Loucy (cell line): ENCODE measurements around the gene PGS1.

Experiments
- H2AFZ ChIP-seq: fragments of 200-600 bp; sonication (generic); 2 replicates; pipeline ENCODE4 v1.6.0; 2016; ENCODE audit warnings: antibody characterized with exemption, mild to moderate bottlenecking, low read length, moderate library complexity
- H3F3A ChIP-seq: fragments of 200-600 bp; 2 replicates; pipeline ENCODE4 v1.6.0; 2016; ENCODE audit warnings: antibody characterized with exemption, low read depth, mild to moderate bottlenecking
- H3K27me3 ChIP-seq: fragments of 200-600 bp; sonication (generic); 2 replicates; pipeline ENCODE4 v1.6.1; 2014; ENCODE audit warnings: low read length, mild to moderate bottlenecking; ENCODE audit not compliant: insufficient read depth, poor library complexity, severe bottlenecking
- H3K36me3 ChIP-seq: fragments of 200-600 bp; sonication (generic); 2 replicates; pipeline ENCODE4 v1.6.1; 2016; ENCODE audit warnings: low read length; ENCODE audit not compliant: insufficient read depth
- H3K4me1 ChIP-seq: fragments of 200-600 bp; sonication (generic); 2 replicates; pipeline ENCODE4 v1.5.1; 2014; ENCODE audit warnings: low read length, mild to moderate bottlenecking; ENCODE audit not compliant: insufficient read depth, poor library complexity, severe bottlenecking
- H3K4me2 ChIP-seq: fragments of 200-600 bp; sonication (generic); 2 replicates; pipeline ENCODE4 v1.6.0; 2014; ENCODE audit warnings: antibody characterized with exemption, low read length, low read depth, mild to moderate bottlenecking; ENCODE audit not compliant: poor library complexity, severe bottlenecking
- H3K4me3 ChIP-seq: fragments of 200-600 bp; sonication (generic); 2 replicates; pipeline ENCODE4 v1.5.1; 2014; ENCODE audit warnings: low read length, mild to moderate bottlenecking, mixed read lengths; ENCODE audit not compliant: poor library complexity, severe bottlenecking
- H3K79me2 ChIP-seq: fragments of 200-600 bp; sonication (generic); 2 replicates; pipeline ENCODE4 v1.6.1; 2014; ENCODE audit warnings: low read length; ENCODE audit not compliant: insufficient read depth
- H3K9ac ChIP-seq: fragments of 200-600 bp; sonication (generic); 2 replicates; pipeline ENCODE4 v1.6.0; 2014; ENCODE audit warnings: mild to moderate bottlenecking, low read depth, low read length, moderate library complexity; ENCODE audit not compliant: poor library complexity, severe bottlenecking
- H3K9me2 ChIP-seq: fragments of 200-600 bp; sonication (generic); replicated peaks from 2 replicates; pipeline ENCODE4 v1.6.1; 2016; ENCODE audit warnings: low read depth, low read length, mixed read lengths
- H3K9me3 ChIP-seq: fragments of 200-600 bp; sonication (generic); 2 replicates; pipeline ENCODE4 v1.6.1; 2014; ENCODE audit warnings: mild to moderate bottlenecking, antibody characterized with exemption, low read length, low read depth; ENCODE audit not compliant: insufficient read depth
- H4K20me1 ChIP-seq: fragments of 200-600 bp; sonication (generic); 2 replicates; pipeline ENCODE4 v1.6.0; 2014; ENCODE audit warnings: antibody characterized with exemption, low read length, mild to moderate bottlenecking; ENCODE audit not compliant: insufficient read depth, poor library complexity, severe bottlenecking
- EZH2phosphoT487 ChIP-seq: fragments of 200-600 bp; IDR thresholded peaks from 2 replicates; pipeline ENCODE4 v1.6.1; 2018; ENCODE audit warnings: antibody characterized with exemption, mild to moderate bottlenecking, moderate library complexity, borderline replicate concordance
- TF ChIP-seq, protein P1 (sequence below): fragments of 200-600 bp; sonication (generic); conservative IDR thresholded peaks from 2 replicates; pipeline ENCODE4 v1.5.1; 2014; ENCODE audit warnings: mild to moderate bottlenecking, antibody characterized with exemption, low read length

Gene PGS1

DNA sequence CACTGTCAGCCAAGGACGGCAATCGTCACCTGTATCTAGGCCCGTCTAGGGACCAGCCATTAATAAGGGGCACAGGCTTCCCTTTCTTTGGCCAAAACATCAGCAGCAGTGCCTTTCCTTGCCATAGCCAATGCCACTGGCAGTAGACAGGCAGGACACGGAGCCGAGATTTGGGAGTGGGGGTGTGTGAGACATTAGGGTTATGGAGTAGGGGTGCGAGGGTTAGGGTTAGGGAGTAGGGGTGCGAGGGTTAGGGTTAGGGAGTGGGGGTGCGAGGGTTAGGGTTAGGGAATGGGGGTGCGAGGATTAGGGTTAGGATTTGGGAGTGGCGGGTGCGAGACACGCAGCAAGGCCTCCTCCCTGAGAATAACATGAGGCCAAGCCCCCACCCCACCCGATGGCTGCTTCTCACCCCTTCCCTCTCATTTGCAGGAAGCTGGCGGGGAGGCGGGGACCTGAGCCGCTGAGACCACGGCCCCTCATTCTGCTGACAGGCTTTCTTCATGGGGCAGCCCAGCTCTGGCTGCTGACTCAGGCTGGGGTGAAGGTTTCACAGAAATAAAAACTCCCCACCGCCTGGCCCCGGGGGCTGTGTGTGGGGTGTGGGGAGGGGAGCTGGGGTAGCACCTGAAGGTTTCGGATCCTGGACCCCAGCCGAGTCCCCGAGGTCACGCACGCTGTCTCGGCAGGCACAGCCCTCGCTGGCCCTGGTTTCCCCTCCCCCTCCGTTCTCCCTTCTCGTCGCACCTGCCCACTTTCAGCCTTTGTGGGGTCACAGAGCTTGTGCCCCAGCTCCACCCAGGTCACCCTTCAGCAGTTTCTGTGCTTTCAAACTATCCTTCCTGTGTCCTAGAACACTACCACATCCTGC lies 93.8 kb downstream of the PGS1 start:
- no peaks in the 10 kb centered on the region for H3K27me3 ChIP-seq
- H3F3A ChIP-seq = no peaks in the 10 kb centered on the region
- TF ChIP-seq, protein P1, sequence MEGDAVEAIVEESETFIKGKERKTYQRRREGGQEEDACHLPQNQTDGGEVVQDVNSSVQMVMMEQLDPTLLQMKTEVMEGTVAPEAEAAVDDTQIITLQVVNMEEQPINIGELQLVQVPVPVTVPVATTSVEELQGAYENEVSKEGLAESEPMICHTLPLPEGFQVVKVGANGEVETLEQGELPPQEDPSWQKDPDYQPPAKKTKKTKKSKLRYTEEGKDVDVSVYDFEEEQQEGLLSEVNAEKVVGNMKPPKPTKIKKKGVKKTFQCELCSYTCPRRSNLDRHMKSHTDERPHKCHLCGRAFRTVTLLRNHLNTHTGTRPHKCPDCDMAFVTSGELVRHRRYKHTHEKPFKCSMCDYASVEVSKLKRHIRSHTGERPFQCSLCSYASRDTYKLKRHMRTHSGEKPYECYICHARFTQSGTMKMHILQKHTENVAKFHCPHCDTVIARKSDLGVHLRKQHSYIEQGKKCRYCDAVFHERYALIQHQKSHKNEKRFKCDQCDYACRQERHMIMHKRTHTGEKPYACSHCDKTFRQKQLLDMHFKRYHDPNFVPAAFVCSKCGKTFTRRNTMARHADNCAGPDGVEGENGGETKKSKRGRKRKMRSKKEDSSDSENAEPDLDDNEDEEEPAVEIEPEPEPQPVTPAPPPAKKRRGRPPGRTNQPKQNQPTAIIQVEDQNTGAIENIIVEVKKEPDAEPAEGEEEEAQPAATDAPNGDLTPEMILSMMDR = no peak
- no peak for TF ChIP-seq EZH2phosphoT487
- H3K79me2 ChIP-seq = no peaks in the 10 kb centered on the region
- H3K9me3 ChIP-seq = no peaks in the 10 kb centered on the region
- H2AFZ ChIP-seq = no peak overlapping the region
- no peaks in the 10 kb centered on the region for H4K20me1 ChIP-seq
- H3K36me3 ChIP-seq = no peaks in the 10 kb centered on the region
- H3K4me2 ChIP-seq = no peak overlapping the region
- H3K4me3 ChIP-seq = no peak overlapping the region
- H3K9ac ChIP-seq = no peak overlapping the region
- no peaks in the 10 kb centered on the region for H3K9me2 ChIP-seq
- no peaks in the 10 kb centered on the region for H3K4me1 ChIP-seq

DNA sequence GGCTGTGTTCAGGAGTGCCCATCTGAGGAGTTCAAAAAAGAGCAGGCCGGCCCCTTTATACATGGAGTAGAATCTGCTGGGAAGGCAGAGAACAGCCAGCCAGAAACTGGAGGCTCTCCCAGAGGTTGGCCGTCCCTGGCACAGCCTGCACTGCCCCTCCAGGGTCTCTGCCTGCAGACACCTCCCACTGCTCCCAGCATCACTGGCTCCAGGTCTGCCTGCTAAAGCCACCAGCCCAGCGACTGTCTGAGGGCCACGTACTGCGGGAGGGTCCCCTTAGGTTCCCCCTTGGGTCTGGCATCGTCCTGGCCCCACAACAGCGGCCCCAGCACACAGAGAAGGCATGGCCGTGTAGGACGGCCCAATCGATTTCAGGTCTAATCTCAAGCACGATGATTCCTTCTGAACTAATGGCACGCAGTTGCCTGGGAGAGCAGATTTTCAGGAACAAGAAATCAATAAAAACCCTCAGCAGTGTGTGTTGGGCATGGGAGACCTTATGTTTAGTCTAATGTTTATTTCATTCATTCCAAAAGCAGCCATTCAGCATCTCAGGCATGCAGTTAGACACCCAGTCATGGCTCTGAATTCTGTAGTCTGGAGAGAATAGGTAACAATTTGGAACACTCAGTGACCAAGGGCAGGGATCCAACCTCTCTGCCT lies 95.6 kb downstream of the PGS1 start:
- H4K20me1 ChIP-seq = no peaks in the 10 kb centered on the region
- no peaks in the 10 kb centered on the region for H3K79me2 ChIP-seq
- no peak overlapping the region for H3K4me3 ChIP-seq
- H3K4me2 ChIP-seq = no peak overlapping the region
- no peaks in the 10 kb centered on the region for H3K9me3 ChIP-seq
- no peaks in the 10 kb centered on the region for H3K9me2 ChIP-seq
- TF ChIP-seq EZH2phosphoT487 = no peak
- TF ChIP-seq, protein P1 = no peak
- no peak overlapping the region for H2AFZ ChIP-seq
- H3F3A ChIP-seq = no peaks in the 10 kb centered on the region
- no peaks in the 10 kb centered on the region for H3K36me3 ChIP-seq
- H3K27me3 ChIP-seq = no peaks in the 10 kb centered on the region
- H3K9ac ChIP-seq = no peak overlapping the region
- no peaks in the 10 kb centered on the region for H3K4me1 ChIP-seq
